SU-DHL-6 (cell line): ENCODE data around the gene TBRG1.

Experiments used
- EZH2phosphoT487 ChIP-seq: fragments of 200-600 bp; sonication (generic), shearing (Covaris generic); conservative IDR thresholded peaks from 2 replicates; pipeline ENCODE4 v1.6.1; 2018; ENCODE audit warnings: mild to moderate bottlenecking, antibody characterized with exemption, low read length, moderate library complexity, mixed read lengths
- TF ChIP-seq, protein P1 (sequence below): fragments of 200-600 bp; sonication (generic); IDR thresholded peaks from one replicate; pipeline ENCODE4 v1.5.1; 2017; ENCODE audit warnings: antibody characterized with exemption, mild to moderate bottlenecking, low read length, moderate library complexity; ENCODE audit not compliant: insufficient read depth, poor library complexity, severe bottlenecking

- TF ChIP-seq, protein P1, sequence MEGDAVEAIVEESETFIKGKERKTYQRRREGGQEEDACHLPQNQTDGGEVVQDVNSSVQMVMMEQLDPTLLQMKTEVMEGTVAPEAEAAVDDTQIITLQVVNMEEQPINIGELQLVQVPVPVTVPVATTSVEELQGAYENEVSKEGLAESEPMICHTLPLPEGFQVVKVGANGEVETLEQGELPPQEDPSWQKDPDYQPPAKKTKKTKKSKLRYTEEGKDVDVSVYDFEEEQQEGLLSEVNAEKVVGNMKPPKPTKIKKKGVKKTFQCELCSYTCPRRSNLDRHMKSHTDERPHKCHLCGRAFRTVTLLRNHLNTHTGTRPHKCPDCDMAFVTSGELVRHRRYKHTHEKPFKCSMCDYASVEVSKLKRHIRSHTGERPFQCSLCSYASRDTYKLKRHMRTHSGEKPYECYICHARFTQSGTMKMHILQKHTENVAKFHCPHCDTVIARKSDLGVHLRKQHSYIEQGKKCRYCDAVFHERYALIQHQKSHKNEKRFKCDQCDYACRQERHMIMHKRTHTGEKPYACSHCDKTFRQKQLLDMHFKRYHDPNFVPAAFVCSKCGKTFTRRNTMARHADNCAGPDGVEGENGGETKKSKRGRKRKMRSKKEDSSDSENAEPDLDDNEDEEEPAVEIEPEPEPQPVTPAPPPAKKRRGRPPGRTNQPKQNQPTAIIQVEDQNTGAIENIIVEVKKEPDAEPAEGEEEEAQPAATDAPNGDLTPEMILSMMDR, result no peak
- TF ChIP-seq EZH2phosphoT487, result no peak
Measured at GRCh38 chr11:124627546-124627945, 4.9 kb downstream of the TBRG1 start.
